H1 (cell line): ENCODE measurements around the gene FAM184B. TPM values are rescaled to one million over a fixed set of nuclear protein-coding genes. Genes with fewer than 3 reads are reported as not detected.

Experiments
- CTCF ChIA-PET: fragments of 300-600 bp; sonication (Branson Sonifier 250); formaldehyde crosslinking; loops from one replicate; lab custom pipeline; 2021; ENCODE audit not compliant: partially characterized antibody; lab: Charles Lee
- POLR2A ChIA-PET: fragments of 300-600 bp; sonication (Branson Sonifier 250); formaldehyde crosslinking; loops from one replicate; lab custom pipeline; 2021; ENCODE audit warnings: inconsistent platforms; ENCODE audit not compliant: partially characterized antibody; lab: Charles Lee
- DNase-seq, 2 experiments: peaks; one replicate each; pipeline versions ENCODE4 v3.0.0 to v3.0.0-alpha.2; 2010 to 2022; ENCODE audit warnings: low spot score in 2 of 2, low read depth in 1 of 2, mixed read lengths in 1 of 2
- FAIRE-seq: peaks from 2 replicates; lab custom pipeline; 2011; peaks lifted over from hg19 to GRCh38; lab: Jason Lieb, UNC
- H2AFZ ChIP-seq: 2 replicates; pipeline ENCODE4 v1.8.1; 2012; ENCODE audit warnings: low read length, inconsistent platforms
- H2AK5ac ChIP-seq: 2 replicates; pipeline ENCODE4 v1.6.1; 2013; ENCODE audit warnings: low read depth, low read length
- H2BK120ac ChIP-seq: replicated peaks from 2 replicates; pipeline ENCODE3; 2013; ENCODE audit warnings: low read depth, low read length, inconsistent platforms
- H2BK12ac ChIP-seq: 2 replicates; pipeline ENCODE4 v1.6.1; 2013; ENCODE audit warnings: low read depth, low read length
- H2BK15ac ChIP-seq: 2 replicates; pipeline ENCODE4 v1.6.1; 2013; ENCODE audit warnings: low read length
- H2BK20ac ChIP-seq: 2 replicates; pipeline ENCODE4 v1.6.1; 2013; ENCODE audit warnings: low read length
- H2BK5ac ChIP-seq: 2 replicates; pipeline ENCODE4 v1.6.1; 2013; ENCODE audit warnings: low read depth, low read length
- H3K14ac ChIP-seq: 2 replicates; pipeline ENCODE4 v1.6.1; 2013; ENCODE audit warnings: inconsistent platforms; ENCODE audit not compliant: insufficient read length
- H3K18ac ChIP-seq: 2 replicates; pipeline ENCODE4 v1.6.1; 2013; ENCODE audit warnings: low read length; ENCODE audit errors: extremely low read depth
- H3K23ac ChIP-seq: 2 replicates; pipeline ENCODE4 v1.6.1; 2013; ENCODE audit warnings: inconsistent platforms; ENCODE audit not compliant: insufficient read length
- H3K23me2 ChIP-seq: 2 replicates; pipeline ENCODE4 v1.6.1; 2013; ENCODE audit warnings: low read depth, low read length
- H3K27ac ChIP-seq: 2 replicates; pipeline ENCODE4 v1.6.1; 2011; ENCODE audit warnings: low read depth, low read length, inconsistent platforms
- H3K27me3 ChIP-seq, 4 experiments: replicated peaks in 1 of 4; 1 replicate in 1 of 4; 2 replicates in 3 of 4; pipeline versions ENCODE4 v1.6.1 to v1.8.1; 2011 to 2013; ENCODE audit warnings: low read length in 3 of 4, mild to moderate bottlenecking in 3 of 4, inconsistent platforms in 2 of 4, mixed read lengths in 2 of 4, moderate library complexity in 1 of 4; ENCODE audit not compliant: control insufficient read depth in 3 of 4, insufficient read depth in 3 of 4; ENCODE audit errors: extremely low read depth in 1 of 4
- H3K36me3 ChIP-seq, 4 experiments: 2 replicates each; pipeline versions ENCODE4 v1.6.1 to v1.8.1; 2011 to 2013; ENCODE audit warnings: mild to moderate bottlenecking in 4 of 4, low read length in 3 of 4, moderate library complexity in 2 of 4, control low read depth in 1 of 4, inconsistent platforms in 1 of 4; ENCODE audit not compliant: insufficient read depth in 4 of 4, control insufficient read depth in 2 of 4
- H3K4ac ChIP-seq: replicated peaks from 2 replicates; pipeline ENCODE3; 2013; ENCODE audit warnings: low read length, low read depth, mixed read lengths, inconsistent platforms; ENCODE audit not compliant: insufficient read length
- H3K4me1 ChIP-seq, 4 experiments: replicated peaks in 1 of 4; 1 replicate in 1 of 4; 2 replicates in 3 of 4; pipeline versions ENCODE4 v1.6.1 to v1.8.1; 2011 to 2013; ENCODE audit warnings: low read length in 3 of 4, inconsistent platforms in 2 of 4, mixed read lengths in 1 of 4; ENCODE audit not compliant: insufficient read depth in 4 of 4, control insufficient read depth in 3 of 4
- H3K4me2 ChIP-seq, 2 experiments: 2 replicates each; pipeline versions ENCODE4 v1.6.1 to v1.8.1; 2011 to 2013; ENCODE audit warnings: low read depth in 2 of 2, low read length in 2 of 2, control low read depth in 1 of 2, inconsistent platforms in 1 of 2, mild to moderate bottlenecking in 1 of 2; ENCODE audit not compliant: insufficient read depth in 1 of 2
- H3K4me3 ChIP-seq, 4 experiments: fragments of 200-600, 300-600 bp in 1 of 4; sonication (generic), shearing (Covaris generic), sonication (Bioruptor Twin) in 1 of 4; 2 replicates each; pipeline versions ENCODE4 v1.5.1 to v1.8.1; 2011 to 2016; ENCODE audit warnings: low read length in 4 of 4, low read depth in 3 of 4, control low read depth in 2 of 4, inconsistent platforms in 2 of 4, mild to moderate bottlenecking in 2 of 4, mixed read lengths in 1 of 4, moderate library complexity in 1 of 4; ENCODE audit not compliant: insufficient read depth in 2 of 4; ENCODE audit errors: extremely low read depth in 1 of 4
- H3K56ac ChIP-seq: replicated peaks from 2 replicates; pipeline ENCODE3; 2013; ENCODE audit warnings: low read depth, mild to moderate bottlenecking, mixed read lengths, low read length, inconsistent platforms; ENCODE audit not compliant: insufficient read length
- H3K79me1 ChIP-seq: 2 replicates; pipeline ENCODE4 v1.6.1; 2013; ENCODE audit warnings: low read depth, low read length, control low read depth
- H3K79me2 ChIP-seq, 2 experiments: 2 replicates each; pipeline versions ENCODE4 v1.6.1 to v1.8.1; 2012 to 2013; ENCODE audit warnings: low read length in 2 of 2, mild to moderate bottlenecking in 2 of 2, inconsistent platforms in 1 of 2; ENCODE audit not compliant: insufficient read depth in 2 of 2, control insufficient read depth in 1 of 2
- H3K9ac ChIP-seq, 4 experiments: replicated peaks in 1 of 4; 1 replicate in 1 of 4; 2 replicates in 3 of 4; pipeline versions ENCODE4 v1.6.1 to v1.8.1; 2011 to 2013; ENCODE audit warnings: low read depth in 3 of 4, low read length in 3 of 4, control low read depth in 2 of 4, mild to moderate bottlenecking in 2 of 4, moderate library complexity in 2 of 4, inconsistent platforms in 1 of 4; ENCODE audit errors: extremely low read depth in 1 of 4
- H3K9me3 ChIP-seq, 2 experiments: 2 replicates each; pipeline versions ENCODE4 v1.6.1 to v1.8.1; 2012 to 2013; ENCODE audit warnings: mild to moderate bottlenecking in 2 of 2, moderate library complexity in 2 of 2, control low read depth in 1 of 2, inconsistent platforms in 1 of 2, low read depth in 1 of 2, low read length in 1 of 2, mixed read lengths in 1 of 2; ENCODE audit not compliant: insufficient read depth in 2 of 2
- H4K20me1 ChIP-seq, 2 experiments: replicated peaks in 1 of 2; 2 replicates each; pipeline versions ENCODE3 to v1.8.1; 2011 to 2013; ENCODE audit warnings: inconsistent platforms in 2 of 2, low read length in 2 of 2, mild to moderate bottlenecking in 1 of 2; ENCODE audit not compliant: insufficient read depth in 2 of 2, control insufficient read depth in 1 of 2
- H4K5ac ChIP-seq: 2 replicates; pipeline ENCODE4 v1.6.1; 2013; ENCODE audit warnings: low read length, low read depth, mixed read lengths, inconsistent platforms; ENCODE audit not compliant: insufficient read length
- H4K8ac ChIP-seq: 2 replicates; pipeline ENCODE4 v1.8.0; 2013; ENCODE audit warnings: mild to moderate bottlenecking, moderate library complexity, low read length, inconsistent platforms; ENCODE audit not compliant: insufficient read depth; ENCODE audit errors: extremely low read depth
- H4K91ac ChIP-seq: replicated peaks from 2 replicates; pipeline ENCODE3; 2013; ENCODE audit warnings: low read length, mixed read lengths, inconsistent platforms; ENCODE audit not compliant: insufficient read length
- CEBPB ChIP-seq: IDR thresholded peaks from 2 replicates; pipeline ENCODE4 v1.6.1; 2012; ENCODE audit warnings: low read depth, low read length
- CHD2 ChIP-seq: IDR thresholded peaks from 2 replicates; pipeline ENCODE4 v1.6.1; 2012; ENCODE audit warnings: low read length, improper control_type of control experiment
- CREB1 ChIP-seq: IDR thresholded peaks from 2 replicates; pipeline ENCODE4 v1.6.1; 2012; ENCODE audit warnings: inconsistent platforms
- FOSL1 ChIP-seq: IDR thresholded peaks from 2 replicates; pipeline ENCODE4 v1.6.1; 2011; ENCODE audit warnings: mild to moderate bottlenecking, low read depth, low read length, moderate library complexity; ENCODE audit not compliant: insufficient read depth
- GABPA ChIP-seq: IDR thresholded peaks from 2 replicates; pipeline ENCODE4 v1.6.1; 2011; ENCODE audit warnings: mild to moderate bottlenecking, low read length, moderate library complexity, borderline replicate concordance; ENCODE audit not compliant: insufficient read depth
- KDM5A ChIP-seq: fragments of 200-600 bp; IDR thresholded peaks from 2 replicates; pipeline ENCODE4 v1.7.1; 2012; ENCODE audit warnings: mild to moderate bottlenecking, low read length, inconsistent platforms, mixed read lengths
- NANOG ChIP-seq: IDR thresholded peaks from 2 replicates; pipeline ENCODE4 v1.6.1; 2011; ENCODE audit warnings: low read length, low read depth, mild to moderate bottlenecking, inconsistent platforms; ENCODE audit not compliant: insufficient read depth, poor library complexity, severe bottlenecking
- POLR2AphosphoS5 ChIP-seq: IDR thresholded peaks from 2 replicates; pipeline ENCODE4 v1.6.1; 2011; ENCODE audit warnings: low read depth, low read length
- POU5F1 ChIP-seq: IDR thresholded peaks from 2 replicates; pipeline ENCODE4 v1.6.1; 2011; ENCODE audit warnings: low read depth, mild to moderate bottlenecking, low read length, moderate library complexity
- RAD21 ChIP-seq, 2 experiments: IDR thresholded peaks in 1 of 2; conservative IDR thresholded peaks in 1 of 2; 2 replicates each; pipeline ENCODE4 v1.6.1; 2011; ENCODE audit warnings: low read depth in 2 of 2, low read length in 2 of 2, improper control_type of control experiment in 1 of 2, inconsistent platforms in 1 of 2, mild to moderate bottlenecking in 1 of 2, moderate library complexity in 1 of 2
- SIRT6 ChIP-seq: IDR thresholded peaks from one replicate; pipeline ENCODE4 v1.7.1; 2012; ENCODE audit warnings: low read length, inconsistent platforms
- TEAD4 ChIP-seq: IDR thresholded peaks from 2 replicates; pipeline ENCODE4 v1.6.1; 2012; ENCODE audit warnings: low read depth, low read length, inconsistent platforms, mixed read lengths
- WGBS, 2 experiments: shearing (Covaris generic) in 1 of 2; methylation state at CpG; one replicate each; pipeline versions ENCODE4 v1.1.6 to v1.1.7; 2013 to 2015; ENCODE audit warnings: low lambda C conversion rate in 2 of 2, mixed read lengths in 2 of 2, inconsistent platforms in 1 of 2, low coverage in 1 of 2, missing lambda C conversion rate in 1 of 2; ENCODE audit not compliant: insufficient replicate concordance in 2 of 2, insufficient coverage in 1 of 2, insufficient read length in 1 of 2; ENCODE audit errors: extremely low coverage in 1 of 2, missing lambda C conversion rate in 1 of 2; 5-methylcytosine and 5-hydroxymethylcytosine counted together
- polyA plus RNA-seq, 7 experiments: library from polyadenylated mRNA; depleted of rRNA in 3 of 7; stranded (reverse) in 5 of 7; unstranded in 2 of 7; fragments of >200 nt in 5 of 7; fragments of 200-250 nt in 2 of 7; gene quantifications; 1 replicate in 5 of 7; 2 replicates in 1 of 7; 4 replicates in 1 of 7; pipeline versions ENCODE4 v1.2.1 to v1.2.3, GENCODE V29; 2011 to 2013; ENCODE audit warnings: missing spikeins in 2 of 7, mixed read lengths in 2 of 7
- total RNA-seq: library from RNA; stranded (reverse); fragmentation: NEBNext Ultra II Directional; extraction: Animal tissue kit (Norgen Biotek cat#: 25700); gene quantifications from 2 replicates; pipeline ENCODE4 v1.2.1, GENCODE V29; 2021

Gene FAM184B
- total and polyA plus RNA-seq, 2 of the 8 experiments (the other 6 are each of a cell fraction or from before 2014, with no cell fraction given) = 0.05 to 0.39 TPM

- no peaks in the 10 kb centered on the region; the same call in 1 of the 2 replicates for H3K23me2 ChIP-seq
- H4K5ac ChIP-seq = no peak overlapping the region
- no peak overlapping the region for H2BK120ac ChIP-seq
- H3K4ac ChIP-seq = no peak overlapping the region
- no peak overlapping the region for H4K8ac ChIP-seq
- H3K79me2 ChIP-seq = no peaks in the 10 kb centered on the region
- no peak for FAIRE-seq
- peak in 1 of 2 experiments; percentile 7 for DNase-seq
- no peak overlapping the region for H2BK5ac ChIP-seq
- H3K4me3 ChIP-seq = no peak overlapping the region
- no peaks in the 10 kb centered on the region for H3K79me1 ChIP-seq
- H2AFZ ChIP-seq = no peak overlapping the region
- no peak overlapping the region for H2BK12ac ChIP-seq
- H3K4me2 ChIP-seq = no peak overlapping the region
- H3K23ac ChIP-seq = no peak overlapping the region
- no peak overlapping the region for H3K27ac ChIP-seq
- H2BK20ac ChIP-seq = no peak overlapping the region
- WGBS, 2 experiments = 100% methylated on average over 1 of the region's 1 CpG; no CpG with 5 or more reads in 1 of the 2 experiments
- no peaks in the 10 kb centered on the region for H3K4me1 ChIP-seq
- POLR2A ChIA-PET = interaction anchor here (0.6 kb wide), 1 partner anchor 10 kb away, joined by 3 read pairs; no protein-coding TSS in a partner anchor
- H4K20me1 ChIP-seq = no peaks in the 10 kb centered on the region
- no peak overlapping the region for H3K18ac ChIP-seq
- no peaks in the 10 kb centered on the region for H3K27me3 ChIP-seq
- no peaks in the 10 kb centered on the region; a peak in 1 of 8 replicates for H3K36me3 ChIP-seq
- CTCF ChIA-PET = interaction anchor here (0.9 kb wide), 2 partner anchors 15 to 18 kb away, joined by 3 read pairs; no protein-coding TSS in a partner anchor
- no peaks in the 10 kb centered on the region for H3K9me3 ChIP-seq
- no peak overlapping the region for H4K91ac ChIP-seq
- H3K14ac ChIP-seq = no peak overlapping the region
- H3K56ac ChIP-seq = no peak overlapping the region
- H2BK15ac ChIP-seq = no peak overlapping the region
- H2AK5ac ChIP-seq = no peak overlapping the region
- H3K9ac ChIP-seq = no peak overlapping the region
- no peak for TF ChIP-seq GABPA
- no peak for TF ChIP-seq TEAD4
- no peak for TF ChIP-seq SIRT6
- TF ChIP-seq POLR2AphosphoS5 = no peak
- TF ChIP-seq CHD2 = no peak
- TF ChIP-seq RAD21 (IDR thresholded peaks at IDR 0.05 in 1 of 2, conservative IDR thresholded peaks at IDR 0.05 in 1 of 2; ENCODE audit: low read depth in 2 of 2, low read length in 2 of 2) = no peak
- TF ChIP-seq CREB1 = no peak
- TF ChIP-seq NANOG = no peak
- TF ChIP-seq FOSL1 = no peak
- no peak for TF ChIP-seq CEBPB
- TF ChIP-seq KDM5A = no peak
- no peak for TF ChIP-seq POU5F1
Observed at GRCh38 chr4:17694552-17694951, 86.9 kb downstream of the FAM184B start.
